Head of caudate nucleus (tissue), 42 donors: ENCODE data around the gene PIK3R4.

Source experiments
- DNase-seq, 42 donors: peaks; one replicate each; pipeline versions ENCODE4 v3.0.0 to v3.0.0-alpha.2; 2020 to 2021; ENCODE audit warnings: mixed read lengths in 7 of 42
- intact Hi-C: fragments of 100-400 bp; cut with DNase I; formaldehyde crosslinking; loops from one replicate; pipeline ENCODE4 v1.15.0; 2022

Gene PIK3R4

GRCh38 chr3:130748981-130749380, 2.4 kb upstream of the PIK3R4 start:
- peak in 2 of 42 donors; percentile 10 to 45 for DNase-seq
- intact Hi-C loops: loop anchor here (5.0 kb wide), 1 partner anchor 143 kb away; the partner anchor contains the start of gene ATP2C1

- no peak for DNase-seq
- intact Hi-C loops: loop anchor here (5.0 kb wide), 1 partner anchor 144 kb away; the partner anchor contains the start of gene ATP2C1
Measured at GRCh38 chr3:130748467-130748861, 1.8 kb upstream of the PIK3R4 start.

GRCh38 chr3:130743354-130743753, 3.3 kb downstream of the PIK3R4 start:
- intact Hi-C loops: no loop called here
- DNase-seq: no peak

GRCh38 chr3:130741946-130742610, 4.6 kb downstream of the PIK3R4 start:
- intact Hi-C loops: no loop called here
- no peak for DNase-seq

- intact Hi-C loops: no loop called here
- DNase-seq: no peak
Measured at GRCh38 chr3:130739848-130740247, 6.8 kb downstream of the PIK3R4 start.

GRCh38 chr3:130738241-130738640, 8.4 kb downstream of the PIK3R4 start:
- intact Hi-C loops: no loop called here
- no peak for DNase-seq

GRCh38 chr3:130737622-130738021, 9.0 kb downstream of the PIK3R4 start:
- intact Hi-C loops: no loop called here
- DNase-seq: no peak

GRCh38 chr3:130733236-130733875, 13.3 kb downstream of the PIK3R4 start:
- DNase-seq: no peak
- intact Hi-C loops: no loop called here

- DNase-seq: no peak
Measured at GRCh38 chr3:130732501-130732900, 14.1 kb downstream of the PIK3R4 start.

GRCh38 chr3:130731817-130732216, 14.8 kb downstream of the PIK3R4 start:
- intact Hi-C loops: no loop called here
- no peak for DNase-seq

More at GRCh38 chr3:130732501-130732900, 14.1 kb downstream of the PIK3R4 start:
- intact Hi-C loops: no loop called here

GRCh38 chr3:130729154-130729553, 17.5 kb downstream of the PIK3R4 start:
- intact Hi-C loops: no loop called here
- DNase-seq: no peak

- intact Hi-C loops: no loop called here
- DNase-seq: no peak
Measured at GRCh38 chr3:130728037-130728436, 18.6 kb downstream of the PIK3R4 start.

- DNase-seq: no peak
- intact Hi-C loops: no loop called here
Measured at GRCh38 chr3:130725746-130726145, 20.9 kb downstream of the PIK3R4 start.

GRCh38 chr3:130715616-130716015, 31.0 kb downstream of the PIK3R4 start:
- DNase-seq: no peak
- intact Hi-C loops: no loop called here

GRCh38 chr3:130712718-130713423, 33.8 kb downstream of the PIK3R4 start:
- DNase-seq: no peak
- intact Hi-C loops: no loop called here

GRCh38 chr3:130711565-130712324, 34.9 kb downstream of the PIK3R4 start:
- DNase-seq: no peak

GRCh38 chr3:130709671-130710070, 37.0 kb downstream of the PIK3R4 start:
- intact Hi-C loops: no loop called here
- DNase-seq: no peak

More at GRCh38 chr3:130711565-130712324, 34.9 kb downstream of the PIK3R4 start:
- intact Hi-C loops: no loop called here

GRCh38 chr3:130707902-130708601, 38.6 kb downstream of the PIK3R4 start:
- intact Hi-C loops: no loop called here
- DNase-seq: no peak

GRCh38 chr3:130705501-130705900, 41.1 kb downstream of the PIK3R4 start:
- DNase-seq: no peak
- intact Hi-C loops: no loop called here
